ENCODE results near the gene PREX1.

DNA sequence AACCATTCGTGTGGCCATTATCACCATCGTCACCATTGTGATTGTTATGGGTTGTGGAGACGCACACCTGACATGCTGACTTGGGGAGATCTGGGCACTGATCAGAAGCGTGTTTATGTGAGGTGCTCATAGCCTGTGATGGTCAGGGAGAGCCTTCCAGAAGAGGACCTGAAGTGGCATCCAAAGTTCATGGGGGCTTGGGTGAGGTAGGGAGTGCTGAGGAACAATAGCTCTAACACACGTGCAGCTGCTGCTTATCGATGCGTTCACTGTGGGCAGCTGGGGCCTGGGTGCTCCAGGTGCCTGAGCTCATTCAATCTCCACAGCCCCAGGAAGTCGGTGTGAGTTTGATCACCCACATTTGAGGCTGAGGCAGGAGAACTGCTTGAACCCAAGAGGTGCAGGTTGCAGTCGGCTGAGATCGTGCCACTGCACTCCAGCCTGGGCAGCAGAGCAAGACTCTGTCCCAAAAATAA is 227.3 kb downstream of the PREX1 start:
- no peak for TF ChIP-seq SUZ12 (IDR thresholded peaks at IDR 0.05; ENCODE audit: extremely low read depth, insufficient read depth, insufficient read length)
- TF ChIP-seq YY1 (IDR thresholded peaks at IDR 0.05; ENCODE audit: insufficient read depth, insufficient read length) = no peak

All from NT2/D1 (cell line).